ENCODE measurements around the gene CLCN4.

- TF ChIP-seq CTCF (conservative IDR thresholded peaks at IDR 0.05) (no peak), EZH2 (IDR thresholded peaks at IDR 0.05; ENCODE audit: low read depth) (no peak)
These were observed 14.5 kb downstream of the CLCN4 start for GRCh38 chrX:10171249-10171648.
